Stimulated activated CD8-positive, alpha-beta memory T cell treated with anti-CD3 and anti-CD28 coated beads, Interleukin-4, amount 100 ng/mL, for 1 hour (primary cell): ENCODE measurements around the gene RNPS1.

Experiments used
- DNase-seq, 2 donors: peaks; one replicate each; pipeline ENCODE4 v3.0.0-alpha.2; 2020; ENCODE audit warnings: low read depth in 2 of 2, low spot score in 1 of 2

RNPS1 gene, protein sequence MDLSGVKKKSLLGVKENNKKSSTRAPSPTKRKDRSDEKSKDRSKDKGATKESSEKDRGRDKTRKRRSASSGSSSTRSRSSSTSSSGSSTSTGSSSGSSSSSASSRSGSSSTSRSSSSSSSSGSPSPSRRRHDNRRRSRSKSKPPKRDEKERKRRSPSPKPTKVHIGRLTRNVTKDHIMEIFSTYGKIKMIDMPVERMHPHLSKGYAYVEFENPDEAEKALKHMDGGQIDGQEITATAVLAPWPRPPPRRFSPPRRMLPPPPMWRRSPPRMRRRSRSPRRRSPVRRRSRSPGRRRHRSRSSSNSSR

DNA sequence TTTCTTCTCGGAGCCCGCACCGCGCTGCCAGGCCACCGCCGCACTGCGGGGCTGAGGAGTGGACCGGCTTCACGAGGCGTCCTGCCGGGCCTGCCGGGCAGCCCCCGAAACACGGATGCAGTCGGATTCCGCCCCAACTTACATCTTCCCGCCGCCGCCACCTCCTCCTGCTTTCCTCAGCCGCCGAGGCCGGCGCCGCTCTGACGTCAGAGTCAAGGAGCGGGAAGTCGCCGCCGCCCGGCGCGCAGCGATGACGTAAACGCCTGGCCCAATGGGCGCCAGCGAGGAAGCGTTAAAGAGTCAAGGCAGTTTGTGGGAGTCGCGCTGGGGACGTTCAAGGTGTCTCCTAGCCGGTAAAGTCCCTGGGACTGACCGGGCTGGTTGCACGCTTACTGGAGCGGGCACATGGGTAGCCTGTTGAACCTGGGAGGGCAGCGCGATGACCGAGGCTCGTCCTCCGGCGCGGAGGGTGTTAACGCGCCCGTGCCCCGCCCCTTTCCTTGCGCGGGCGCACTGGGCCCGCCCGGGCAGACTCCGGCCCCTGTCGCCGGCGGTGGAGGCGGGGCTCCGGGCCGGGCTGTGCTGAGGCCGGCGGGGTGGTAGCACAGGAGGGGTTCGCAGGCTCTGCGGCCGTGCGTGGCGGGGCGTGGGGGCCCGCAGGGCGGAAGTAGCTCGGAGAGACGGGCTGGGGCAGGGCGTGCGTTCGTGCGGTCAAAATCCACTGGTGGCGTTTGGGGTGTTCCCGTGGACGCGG lies at the start of gene RNPS1:
Gene RNPS1 (minus strand): TSS at position 214 of the 754 bp plus-strand sequence. CDS start 3,483 bp downstream, outside the sequence.
- peak; percentile 90 to 94 for DNase-seq

DNA sequence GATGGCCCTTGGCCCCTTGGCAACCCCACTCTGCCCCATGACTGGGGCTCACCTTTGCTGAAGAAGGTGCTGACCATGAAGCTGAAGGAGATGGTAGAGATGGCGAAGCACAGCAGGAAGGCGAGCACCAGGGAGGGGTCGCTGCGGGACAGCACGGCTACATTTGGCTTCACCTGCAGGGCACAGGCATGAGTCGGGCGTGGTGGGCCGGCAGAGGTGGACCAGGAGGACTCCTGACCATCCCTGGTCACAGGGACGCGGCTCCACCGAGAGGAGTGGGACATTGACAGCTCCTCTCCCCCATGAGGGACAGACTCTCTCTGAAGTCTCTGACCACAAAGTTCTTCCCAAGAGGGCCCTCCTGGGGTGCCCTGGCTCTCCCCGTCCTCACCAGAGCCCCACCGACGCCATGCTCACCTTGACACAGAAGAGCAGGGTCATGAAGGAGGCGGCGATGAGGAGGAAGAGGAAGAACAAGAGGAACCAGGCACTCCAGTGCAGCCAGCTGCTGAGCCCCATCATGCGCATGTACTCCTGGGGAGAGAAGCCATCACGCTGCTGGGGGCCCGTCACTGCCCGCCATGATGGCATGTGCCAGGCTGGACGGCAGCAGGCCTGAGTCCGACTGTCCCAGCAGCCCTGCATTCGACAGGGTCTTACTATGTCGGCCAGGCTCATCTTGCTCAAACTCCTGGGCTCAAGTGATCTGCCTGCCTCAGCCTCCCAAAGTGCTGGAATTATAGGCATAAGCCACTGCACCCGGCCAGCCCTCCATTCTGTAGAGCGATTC lies 49.5 kb upstream of the RNPS1 start:
- DNase-seq = no peak

DNA sequence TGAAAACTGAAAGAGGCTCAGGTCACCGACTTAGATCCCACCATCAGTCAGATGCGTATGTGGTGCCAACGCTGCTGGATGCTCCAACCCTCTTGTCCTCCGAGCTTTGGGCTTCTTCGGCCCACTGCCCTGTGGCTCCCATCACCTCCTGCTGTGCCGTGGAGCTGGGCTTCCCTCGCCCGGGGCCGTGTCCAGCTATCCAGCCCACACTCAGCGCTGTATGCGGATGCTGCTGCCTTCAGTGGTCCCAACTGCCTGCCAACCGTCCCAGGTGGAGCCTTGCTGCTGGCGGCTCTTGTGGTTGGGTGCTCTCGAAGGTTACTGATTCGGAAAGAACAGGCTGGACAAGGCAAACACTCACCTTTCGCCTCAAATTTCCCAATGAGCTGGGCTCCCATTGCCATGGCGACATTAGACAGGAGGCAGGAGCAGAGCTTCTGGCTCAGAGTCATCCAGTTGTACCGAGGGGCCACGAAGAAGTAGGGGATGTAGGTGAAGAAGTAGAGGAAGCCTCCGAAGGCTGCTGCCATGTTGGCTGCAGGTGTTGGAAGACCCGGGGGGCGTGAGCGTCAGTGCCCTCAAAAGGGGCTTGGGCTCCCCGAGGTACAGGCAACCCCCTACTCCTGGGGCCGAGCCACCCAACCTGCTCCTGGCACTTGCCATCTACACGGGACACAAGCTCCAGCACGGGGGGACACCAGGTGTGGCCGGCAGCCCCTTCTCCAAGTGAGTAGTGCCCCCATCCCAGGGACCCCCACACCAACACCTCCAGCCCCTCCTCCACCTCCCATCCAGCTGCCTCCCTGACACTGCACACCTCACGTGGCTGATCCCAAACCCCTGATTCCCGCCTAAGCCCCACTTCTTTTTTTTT lies 40.4 kb upstream of the RNPS1 start:
- DNase-seq = no peak

DNA sequence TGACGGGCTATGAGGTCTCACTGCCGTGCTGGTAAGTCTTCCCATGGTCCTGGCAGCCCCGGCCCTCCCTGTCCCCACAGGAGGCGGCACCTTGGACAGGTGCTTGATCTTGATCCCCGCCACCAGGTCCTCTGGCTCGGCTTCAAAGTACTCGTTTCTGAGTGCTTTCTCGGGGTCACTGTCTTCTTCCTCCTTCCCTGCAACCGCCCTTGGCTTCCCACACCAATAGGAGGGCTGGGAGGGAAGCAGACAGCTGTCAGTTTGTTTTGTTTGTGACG lies 31.9 kb upstream of the RNPS1 start:
- DNase-seq = no peak

DNA sequence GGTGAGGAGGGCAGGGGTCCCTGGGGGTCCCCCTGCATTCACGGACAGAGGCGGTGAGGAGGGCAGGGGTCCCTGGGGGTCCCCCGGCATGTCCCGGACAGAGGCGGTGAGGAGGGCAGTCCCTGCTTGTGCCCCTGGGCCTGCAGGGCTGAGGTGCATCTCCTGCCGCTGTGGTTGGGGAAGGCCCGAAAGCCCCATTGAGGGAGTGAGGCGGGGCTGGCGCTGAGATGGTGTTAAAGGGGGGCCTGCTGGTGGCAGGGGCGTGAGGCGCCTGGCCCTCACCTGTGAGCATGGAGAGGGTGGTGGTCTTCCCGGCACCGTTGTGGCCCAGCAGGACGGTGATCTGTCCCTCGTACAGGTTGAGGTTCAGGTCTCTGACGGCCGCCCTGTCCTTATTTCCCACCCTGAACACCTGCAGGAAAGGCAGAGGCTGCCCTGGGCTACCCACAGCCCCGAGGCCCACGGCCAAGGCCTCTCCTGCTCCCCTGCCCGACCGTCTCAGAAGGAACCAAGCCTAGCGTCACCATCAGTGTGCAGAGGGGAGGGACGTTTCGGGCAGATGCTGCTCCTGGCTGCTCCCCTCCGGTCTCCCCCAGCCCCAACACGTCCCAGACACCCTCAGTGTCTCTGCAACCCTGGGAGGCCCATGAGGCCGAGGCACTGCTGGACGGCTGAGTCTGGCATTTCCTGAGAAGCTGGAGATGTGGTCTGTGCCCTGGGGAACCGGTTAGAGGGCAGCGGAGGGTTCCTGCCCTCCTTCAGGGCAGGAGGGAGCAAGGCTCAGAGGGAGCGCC lies 31.4 kb upstream of the RNPS1 start:
- DNase-seq = no peak

DNA sequence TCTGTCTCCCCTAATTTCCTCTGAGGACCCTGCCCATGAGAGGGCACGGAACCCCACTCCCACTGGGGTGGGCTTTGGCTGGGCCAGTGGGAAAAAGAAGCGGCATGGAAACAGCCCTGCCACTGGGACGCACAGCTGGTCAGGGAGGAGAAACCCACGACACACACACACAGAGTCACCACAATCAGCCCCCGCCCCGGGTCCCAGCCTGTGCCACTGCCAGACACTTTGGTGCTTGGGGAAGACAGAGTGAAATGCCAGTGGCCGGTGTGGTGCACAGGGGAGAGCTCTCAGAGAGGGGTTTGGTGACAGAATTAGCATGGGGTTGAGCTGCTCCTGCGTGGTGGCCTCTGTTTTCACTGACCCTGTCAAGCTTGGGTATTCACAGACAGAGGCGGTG lies 30.7 kb upstream of the RNPS1 start:
- no peak for DNase-seq

DNA sequence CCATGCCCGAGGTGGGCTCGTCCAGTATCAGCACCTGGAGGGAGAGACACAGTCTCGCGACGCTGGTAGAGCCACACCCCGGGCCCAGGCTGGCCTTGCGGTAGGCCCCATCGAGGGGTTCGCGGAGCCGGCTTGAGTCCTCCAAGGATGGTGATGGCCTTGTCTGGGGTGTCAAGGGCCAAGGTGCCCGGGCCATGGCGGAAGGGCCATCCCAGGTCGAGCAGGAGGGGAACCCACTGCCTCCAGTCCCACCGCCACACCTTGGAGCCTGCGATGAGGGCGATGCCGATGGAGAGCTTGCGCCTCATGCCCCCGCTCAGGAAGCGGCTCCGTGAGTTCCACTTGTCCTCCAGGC lies 29.6 kb upstream of the RNPS1 start:
- DNase-seq = no peak

DNA sequence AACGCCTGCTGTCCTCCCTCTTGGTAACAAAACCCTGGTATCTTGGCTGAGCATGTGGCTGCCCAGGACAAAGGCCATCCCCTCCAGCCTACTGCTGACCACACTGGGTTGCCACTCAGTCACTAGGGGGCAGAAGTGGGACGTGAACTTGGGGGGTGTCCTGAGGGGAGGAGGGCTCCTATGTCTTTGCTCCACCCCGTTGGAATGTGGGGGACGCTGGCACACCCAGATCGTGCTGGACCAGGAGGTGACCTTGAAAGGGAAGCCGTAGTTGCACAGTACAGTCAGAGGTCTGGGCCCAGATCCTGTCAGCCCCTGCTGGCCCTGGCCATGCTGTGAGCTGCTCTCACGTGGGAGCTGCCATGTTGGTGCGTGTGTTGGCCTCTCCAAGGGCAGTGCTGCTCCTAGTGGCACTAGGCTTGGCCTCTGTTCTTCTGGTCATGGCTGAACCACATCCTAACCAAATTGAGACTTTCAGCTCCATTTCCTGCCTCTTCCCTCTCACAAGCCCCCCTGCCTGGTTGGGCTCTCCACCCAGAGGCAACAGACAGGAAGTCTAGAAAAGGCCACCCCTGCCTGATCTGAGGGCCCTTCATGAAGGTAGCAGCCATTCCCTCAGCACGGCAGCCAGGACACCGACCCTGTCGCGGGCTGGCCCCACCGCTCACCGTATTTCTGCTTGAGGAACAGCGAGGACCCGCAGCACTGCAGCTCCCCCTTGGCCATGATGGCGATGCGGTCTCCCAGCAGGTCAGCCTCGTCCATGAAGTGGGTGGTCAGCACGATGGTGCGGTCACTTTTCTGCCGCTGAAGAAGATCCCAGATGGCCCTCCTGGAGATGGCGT lies 29.0 kb upstream of the RNPS1 start:
- no peak for DNase-seq

DNA sequence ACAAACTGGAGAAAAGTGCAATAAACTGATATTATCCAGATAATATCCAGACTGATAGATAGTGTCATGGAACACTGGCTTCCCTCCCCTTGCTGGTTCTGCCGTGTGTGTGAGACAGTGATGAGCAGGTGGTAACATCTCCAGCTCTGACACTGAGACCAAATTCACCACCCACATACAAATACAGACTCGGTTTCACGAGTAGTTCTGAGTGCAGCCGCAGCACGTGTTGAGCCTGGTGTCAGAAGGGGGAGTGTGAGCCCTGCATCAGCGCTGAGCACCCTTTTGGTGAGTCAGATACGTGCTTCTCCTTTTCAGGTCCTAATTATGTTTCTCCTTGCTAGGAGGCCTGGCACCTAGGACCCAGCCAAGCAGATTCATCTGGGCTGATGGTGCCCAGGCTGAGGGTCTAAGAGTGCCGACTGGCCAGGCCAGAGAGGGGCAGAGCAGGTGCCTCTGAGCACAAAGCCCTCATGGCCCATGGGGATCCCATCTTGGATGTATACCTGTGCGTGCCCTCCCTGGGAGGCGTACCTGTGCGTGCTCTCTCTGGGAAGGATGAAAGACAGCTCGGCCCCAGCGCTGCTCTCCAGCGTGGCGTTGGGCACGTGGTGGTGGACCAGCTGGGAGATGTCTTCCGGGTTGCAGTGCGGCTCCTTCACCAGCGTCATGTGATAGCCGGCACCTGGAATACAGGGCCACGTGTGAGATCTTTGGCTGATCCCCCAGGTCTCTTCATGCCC lies 27.3 kb upstream of the RNPS1 start:
- no peak for DNase-seq

DNA sequence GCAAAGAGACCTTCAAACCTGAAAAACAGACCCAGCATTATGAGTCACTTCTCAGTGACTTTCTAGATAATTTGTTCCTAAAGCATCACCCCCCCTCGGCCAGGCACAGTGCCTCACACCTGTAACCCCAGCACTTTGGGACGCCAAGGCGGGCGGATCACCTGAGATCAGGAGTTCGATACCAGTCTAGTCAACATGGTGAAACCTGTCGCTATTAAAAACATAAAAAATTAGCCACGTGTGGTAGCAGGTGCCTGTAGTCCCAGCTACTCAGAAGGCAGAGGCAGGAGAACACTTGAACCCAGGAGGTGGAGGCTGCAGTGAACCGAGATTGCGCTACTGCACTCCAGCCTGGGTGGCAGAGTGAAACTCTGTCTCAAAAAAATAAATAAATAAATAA lies 24.3 kb upstream of the RNPS1 start:
- DNase-seq = no peak

DNA sequence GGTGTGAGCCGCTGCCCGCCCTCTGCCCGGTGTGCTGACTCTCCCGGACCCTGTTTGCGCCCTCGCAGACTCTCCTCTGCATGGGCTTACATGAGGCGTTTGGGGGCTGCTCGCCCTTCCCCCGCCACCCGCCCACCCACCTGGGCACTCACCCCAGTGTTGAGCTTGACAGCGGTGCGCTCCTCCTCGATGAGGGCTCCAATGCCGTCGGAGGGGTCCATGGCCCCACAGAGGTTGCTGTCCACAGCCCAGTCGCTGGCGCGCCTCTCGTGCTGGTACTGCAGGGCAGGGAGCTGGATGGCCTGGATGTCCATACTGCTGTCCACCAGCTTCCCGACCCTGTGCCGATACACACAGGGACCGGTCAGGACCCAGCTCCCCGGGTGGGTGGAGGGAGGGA lies 21.4 kb upstream of the RNPS1 start:
- DNase-seq = no peak

DNA sequence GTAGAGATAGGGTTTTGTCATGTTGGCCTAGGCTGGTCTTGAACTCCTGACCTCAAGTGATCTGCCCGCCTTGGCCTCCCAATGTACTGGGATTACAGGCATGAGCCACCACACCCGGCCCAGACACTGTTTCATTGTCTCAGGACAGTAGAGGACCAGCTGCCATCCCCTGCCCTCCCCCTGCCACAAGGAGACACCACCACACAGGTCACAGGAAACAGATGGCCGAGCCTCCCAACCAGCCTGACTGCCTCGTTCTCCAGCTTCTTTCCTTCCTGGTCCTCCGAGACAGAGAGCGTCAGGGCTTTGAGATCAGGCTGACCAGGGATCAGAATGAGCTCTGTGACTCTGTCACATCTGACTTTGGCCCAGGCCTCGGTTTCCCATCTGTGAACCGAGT lies 20.8 kb upstream of the RNPS1 start:
- DNase-seq = no peak

DNA sequence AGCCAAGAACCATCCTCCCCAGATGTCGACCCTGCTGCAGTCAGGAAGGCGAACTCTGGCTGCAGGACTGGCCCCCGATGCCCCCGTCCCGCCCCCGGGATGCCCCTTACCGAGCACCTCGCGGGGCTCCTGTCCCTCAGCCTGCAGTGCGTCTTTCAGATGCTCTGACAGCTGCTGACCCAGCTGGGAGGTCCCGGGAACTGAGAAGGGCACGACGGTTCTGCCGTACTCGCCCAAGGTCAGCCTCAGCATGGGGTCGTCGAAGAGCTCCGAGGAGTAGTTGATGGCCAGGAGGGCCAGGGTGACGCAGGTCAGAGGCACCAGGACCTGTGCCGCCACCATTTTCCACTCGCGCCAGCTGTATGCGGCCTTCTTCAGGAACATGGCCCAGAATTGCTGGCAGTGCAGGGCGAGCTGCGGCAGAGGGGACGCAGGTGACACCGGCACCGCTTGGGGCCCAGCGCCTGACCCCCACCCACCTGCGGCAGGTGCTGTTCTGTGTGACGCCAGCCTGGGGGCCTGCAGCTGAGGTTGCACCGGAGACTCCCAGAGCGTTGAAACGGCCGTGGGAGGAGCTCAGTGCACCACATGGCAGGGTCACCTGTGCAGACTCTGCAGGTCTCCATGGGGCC lies 20.1 kb upstream of the RNPS1 start:
- DNase-seq = no peak

DNA sequence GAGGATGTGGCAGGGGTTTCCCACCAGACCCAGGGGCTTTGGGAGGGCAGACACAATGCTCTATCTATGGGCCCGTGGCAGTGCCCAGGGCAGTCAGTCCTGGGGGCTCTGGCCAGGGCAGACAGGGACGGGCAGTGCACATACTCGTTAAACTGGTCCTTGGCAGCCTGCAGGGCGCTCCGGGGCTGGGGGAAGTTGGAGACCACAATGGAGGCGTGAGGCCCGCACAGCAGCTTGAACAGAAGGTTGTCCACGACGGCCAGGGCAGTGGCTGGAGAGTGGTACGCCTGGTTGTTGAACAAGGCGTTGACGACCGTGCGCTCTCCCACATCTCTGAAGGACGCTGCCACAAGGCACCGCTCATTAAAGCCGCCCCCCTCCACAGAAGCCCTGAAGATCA lies 18.6 kb upstream of the RNPS1 start:
- DNase-seq = no peak

DNA sequence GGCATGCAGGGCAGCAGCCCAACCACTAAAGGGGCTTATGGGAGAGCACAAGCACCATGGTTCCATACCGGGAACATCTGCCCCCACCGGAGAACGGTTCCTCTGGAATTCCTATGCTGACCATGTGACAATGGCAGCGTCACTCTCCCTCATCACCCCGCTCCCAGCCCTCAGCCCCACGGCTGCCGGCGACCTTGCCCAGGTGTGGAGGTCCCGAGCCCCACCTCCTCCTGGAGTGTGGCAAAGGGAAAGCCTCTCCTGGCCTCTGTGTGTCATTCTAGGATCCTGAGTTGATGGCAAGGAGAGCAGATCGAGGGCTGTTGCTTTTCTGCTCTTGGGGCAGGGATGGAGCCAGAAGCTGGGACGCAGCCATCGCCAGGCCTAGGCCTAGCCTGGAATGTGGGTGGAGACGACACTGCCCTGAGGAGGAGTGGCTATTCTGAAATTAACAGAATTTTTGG lies 17.8 kb upstream of the RNPS1 start:
- DNase-seq = no peak

DNA sequence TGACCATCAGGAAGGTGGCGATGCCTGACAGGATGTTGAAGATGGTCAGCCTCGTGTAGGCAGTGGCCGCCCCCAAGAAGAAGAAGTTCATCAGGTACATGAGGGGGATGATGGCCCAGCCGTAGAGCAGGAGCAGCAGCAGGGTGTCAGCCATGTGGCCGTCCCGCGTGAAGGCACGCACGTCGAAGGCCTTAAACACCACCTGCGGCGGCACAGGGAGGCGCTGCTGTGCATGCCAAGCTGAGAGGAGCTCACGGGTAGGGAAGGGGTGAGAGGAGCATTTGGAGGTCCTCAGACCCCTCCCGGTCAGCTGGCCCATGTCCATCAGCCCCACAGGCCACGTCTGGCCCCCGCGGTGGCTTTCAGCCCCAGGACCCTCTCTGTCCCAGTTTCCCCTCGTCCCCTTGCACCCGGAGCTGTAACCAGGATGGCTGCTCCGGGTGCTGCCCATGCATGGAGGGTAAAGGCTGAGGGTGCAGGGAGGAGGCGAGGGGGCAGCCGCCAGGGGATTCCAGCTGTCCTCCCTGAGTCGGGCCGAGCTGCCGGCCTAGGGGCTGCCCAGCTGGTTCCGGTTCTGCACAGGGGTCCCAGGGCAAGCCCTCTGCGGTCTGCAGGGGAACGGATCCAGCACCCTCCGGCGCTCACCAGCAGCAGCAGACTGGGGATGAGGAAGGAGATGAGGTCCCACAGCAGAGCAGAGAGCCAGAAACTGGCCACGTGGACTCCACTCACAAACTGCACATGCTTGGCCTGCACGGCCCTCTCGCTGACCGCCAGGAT lies 17.1 kb upstream of the RNPS1 start:
- DNase-seq = no peak

DNA sequence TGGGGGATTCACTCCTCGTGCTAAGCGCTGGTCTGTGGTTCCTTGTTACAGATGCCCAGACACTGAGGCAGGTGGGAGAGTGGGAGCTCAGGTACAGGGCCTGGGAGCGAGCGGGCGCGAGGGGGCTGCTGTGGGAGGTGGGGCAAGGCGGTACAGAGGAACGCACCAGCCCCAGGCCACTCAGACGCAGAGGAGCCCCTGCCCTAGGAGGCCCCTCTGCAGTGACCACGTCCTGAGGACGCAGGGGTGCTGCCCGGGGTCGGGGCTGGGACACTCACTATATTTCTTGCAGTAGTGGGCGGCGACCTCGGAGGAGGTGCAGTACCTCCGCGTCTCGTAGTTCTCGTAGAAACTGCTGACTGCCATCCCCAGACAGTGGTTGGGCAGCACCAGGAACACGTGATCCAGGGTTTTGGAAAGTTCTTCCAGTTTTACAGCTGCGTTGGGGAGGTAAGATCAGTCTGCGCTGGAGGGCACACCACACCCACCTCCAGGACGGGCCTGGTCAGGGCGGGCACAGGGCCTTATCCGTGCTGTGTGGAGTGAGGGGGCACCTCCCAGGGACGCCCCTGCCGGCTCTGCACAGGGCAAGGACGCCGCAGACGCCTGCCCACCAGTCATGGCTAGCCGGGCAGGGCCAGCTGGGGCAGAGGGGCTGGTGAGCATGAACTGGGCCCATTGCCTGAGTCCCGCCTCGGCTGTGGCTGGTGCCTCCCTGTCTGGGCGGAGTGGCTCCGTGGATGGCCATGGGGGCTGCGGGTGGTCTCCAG lies 16.3 kb upstream of the RNPS1 start:
- DNase-seq = no peak
